ENCODE measurements around the gene FARP1.

FARP1 gene

DNA sequence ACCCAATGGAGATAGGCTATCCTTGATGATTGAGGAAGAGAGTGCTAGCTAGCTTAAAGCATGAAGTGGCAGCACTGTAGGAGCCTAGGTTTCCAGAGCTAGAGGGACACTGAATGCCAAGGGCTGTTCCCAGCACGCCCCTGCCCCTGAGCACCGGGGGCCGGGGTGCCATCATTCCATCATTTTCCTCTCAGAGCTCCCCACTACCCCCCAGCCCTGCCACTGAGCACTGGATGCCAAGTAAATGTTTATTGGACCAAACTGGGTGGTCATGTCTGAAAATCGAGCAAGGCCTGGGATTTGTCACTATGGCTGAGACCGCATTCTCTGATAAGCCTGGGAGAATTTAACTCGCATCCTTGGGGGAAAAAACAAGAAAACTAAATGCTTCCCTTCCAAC, 291.2 kb downstream of the FARP1 start:
- DNase-seq: no peak

DNA sequence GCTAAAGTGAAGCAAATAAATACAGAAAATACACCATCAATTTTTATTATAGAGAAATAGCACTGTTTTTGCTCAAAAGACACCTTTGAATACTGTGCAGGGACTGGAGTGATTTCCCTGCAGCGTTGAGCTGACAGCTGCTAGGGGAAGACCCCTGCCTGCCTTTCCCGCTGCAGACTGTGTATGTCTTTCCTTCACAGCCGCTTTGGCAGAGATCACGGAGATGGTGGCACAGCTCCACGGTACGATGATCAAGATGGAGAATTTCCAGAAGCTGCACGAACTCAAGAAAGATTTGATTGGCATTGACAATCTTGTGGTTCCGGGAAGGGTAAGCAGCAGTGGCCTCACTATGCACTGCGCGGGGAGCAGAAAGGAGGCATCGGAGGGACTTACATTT, 292.5 kb downstream of the FARP1 start:
- no peak for DNase-seq

DNA sequence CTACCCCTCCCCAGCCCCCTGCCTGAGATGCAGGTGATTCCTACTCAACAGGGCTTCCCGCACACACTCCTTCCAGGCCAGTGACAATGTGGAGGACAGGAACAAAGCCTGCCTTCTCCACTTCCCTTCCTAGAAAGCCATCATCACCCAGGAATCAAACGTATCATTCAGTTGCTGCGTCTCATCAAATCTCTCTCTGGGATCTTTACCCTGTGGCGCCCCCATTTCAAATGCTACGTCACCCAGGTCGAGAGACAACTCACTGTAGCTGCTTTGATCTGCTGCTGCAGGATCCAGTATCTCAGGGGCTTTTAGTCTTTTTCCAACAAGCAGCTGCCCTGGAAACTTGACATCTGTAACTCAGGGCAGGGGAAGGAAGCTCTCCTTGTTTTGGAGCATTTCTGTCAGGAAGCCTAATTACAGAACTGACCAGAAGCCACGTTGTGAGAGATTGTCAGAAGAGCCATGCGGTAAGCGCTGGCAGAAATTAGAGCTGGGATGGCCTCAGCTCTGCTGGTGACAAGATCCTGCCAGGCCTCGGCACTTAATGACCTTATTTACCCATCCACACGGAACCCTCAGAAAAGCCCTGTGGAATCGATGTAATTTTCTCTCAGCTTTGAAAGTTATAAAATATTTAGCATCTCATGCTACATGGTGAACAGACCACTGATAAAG, 293.5 kb downstream of the FARP1 start:
- DNase-seq: no peak

DNA sequence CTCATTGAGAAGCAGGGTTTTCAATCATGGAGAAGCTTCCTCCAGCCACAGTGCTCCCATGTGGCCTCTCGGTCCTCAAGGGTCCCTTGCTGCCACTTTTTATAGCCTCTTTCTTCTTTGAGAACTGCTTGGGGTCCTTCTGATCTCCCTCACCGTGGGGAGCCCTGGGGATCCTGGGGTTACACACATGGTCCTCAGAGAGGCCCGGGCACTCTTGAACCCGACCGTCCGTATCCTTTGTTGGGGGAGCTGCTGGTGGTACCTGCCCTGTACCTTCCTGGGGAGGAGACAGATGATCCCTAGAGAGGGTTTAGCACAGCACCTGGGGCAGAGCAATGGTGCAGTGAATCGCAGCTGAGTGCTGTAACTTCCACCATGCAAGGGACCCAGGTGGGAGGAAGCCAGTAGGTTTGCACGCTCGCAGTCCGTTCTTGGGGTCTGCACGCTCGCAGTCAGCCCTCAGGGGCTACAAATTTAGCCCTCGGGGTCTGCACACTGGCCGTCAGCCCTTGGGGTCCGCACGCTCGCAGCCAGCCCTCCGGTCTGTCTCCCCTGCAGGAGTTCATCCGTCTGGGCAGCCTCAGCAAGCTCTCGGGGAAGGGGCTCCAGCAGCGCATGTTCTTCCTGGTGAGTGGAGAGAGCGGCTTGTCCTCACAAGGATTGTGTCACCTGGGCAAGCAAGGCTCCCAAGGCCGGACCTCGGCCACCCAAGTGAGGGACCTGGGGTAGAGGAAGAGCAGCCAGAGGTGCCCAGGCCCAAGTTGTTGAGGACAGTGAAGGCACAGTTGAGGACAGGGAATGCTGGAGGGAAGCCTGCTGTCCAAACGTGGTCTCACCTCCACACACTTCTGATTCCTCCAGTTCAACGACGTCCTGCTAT, 295.6 kb downstream of the FARP1 start:
- no peak for DNase-seq

DNA sequence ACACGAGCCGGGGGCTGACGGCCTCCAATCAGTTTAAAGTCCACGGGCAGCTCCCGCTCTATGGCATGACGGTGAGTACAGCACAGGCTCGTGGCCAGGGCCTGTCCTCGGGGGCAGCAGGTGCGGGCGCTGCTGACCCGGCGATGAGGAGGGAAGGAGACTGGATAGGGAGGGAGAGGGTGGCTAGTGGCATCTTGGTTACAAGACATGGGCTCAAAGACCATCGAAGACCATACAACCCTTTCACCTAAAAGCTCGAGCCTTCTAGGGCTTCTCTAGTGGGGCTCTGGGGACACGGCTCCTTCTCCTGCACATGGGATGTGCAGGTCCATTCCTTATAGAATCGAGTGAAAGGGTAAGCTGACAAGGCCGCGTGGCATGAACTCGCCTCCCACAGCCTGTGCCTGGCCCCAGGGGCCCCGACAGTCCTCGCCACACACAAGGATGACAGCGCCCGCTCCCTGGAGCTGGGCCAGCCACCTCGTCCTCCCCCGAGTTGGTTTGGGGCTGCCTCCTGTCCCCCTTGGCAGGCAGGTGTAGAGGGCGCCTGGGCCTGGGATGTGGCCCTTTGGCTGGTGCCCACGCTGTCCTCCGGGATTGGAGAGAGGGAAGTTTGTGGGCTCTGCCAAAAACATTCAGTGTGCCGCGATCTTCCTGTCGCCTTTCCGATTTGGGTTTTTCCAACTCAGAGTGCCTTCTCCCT, 296.4 kb downstream of the FARP1 start:
- DNase-seq: no peak

DNA sequence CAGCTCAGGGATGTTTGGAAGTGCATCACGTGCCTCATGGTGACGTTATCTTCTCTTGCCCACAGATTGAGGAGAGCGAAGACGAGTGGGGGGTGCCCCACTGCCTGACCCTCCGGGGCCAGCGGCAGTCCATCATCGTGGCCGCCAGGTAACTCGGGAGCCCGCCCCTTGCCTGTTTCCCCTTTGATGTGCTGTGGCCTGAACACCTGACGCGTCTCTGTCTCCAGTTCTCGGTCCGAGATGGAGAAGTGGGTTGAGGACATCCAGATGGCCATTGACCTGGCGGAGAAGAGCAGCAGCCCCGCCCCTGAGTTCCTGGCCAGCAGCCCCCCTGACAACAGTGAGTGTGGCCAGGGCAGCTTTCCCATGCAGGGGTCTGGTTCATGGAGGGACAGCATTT, 297.0 kb downstream of the FARP1 start:
- no peak for DNase-seq

DNA sequence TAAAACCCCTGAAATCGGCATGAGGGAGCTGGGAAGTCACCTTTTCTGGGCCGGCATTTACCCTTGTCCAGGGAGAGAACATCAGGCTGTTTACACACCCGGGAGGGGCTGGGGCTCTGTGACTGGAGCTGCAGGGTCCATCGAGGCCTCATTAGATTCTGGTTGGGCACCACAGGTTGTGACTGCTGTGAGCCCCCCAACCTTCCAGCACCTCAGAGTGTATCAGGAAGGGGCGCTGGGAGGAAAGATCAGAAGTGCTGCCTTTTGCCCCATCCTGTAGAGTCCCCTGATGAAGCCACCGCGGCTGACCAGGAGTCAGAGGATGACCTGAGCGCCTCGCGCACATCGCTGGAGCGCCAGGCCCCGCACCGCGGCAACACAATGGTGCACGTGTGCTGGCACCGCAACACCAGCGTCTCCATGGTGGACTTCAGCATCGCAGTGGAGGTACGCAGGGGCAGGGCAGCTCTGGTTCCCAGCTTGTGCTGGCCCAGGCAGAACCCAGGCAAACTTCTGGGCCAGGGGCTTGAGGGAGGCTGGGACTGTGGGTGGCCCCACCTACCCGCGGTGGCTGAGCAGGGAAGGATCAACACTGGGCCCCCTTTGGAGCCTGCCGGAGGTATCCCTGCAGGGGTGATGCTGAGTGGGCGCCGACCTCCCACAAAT, 297.6 kb downstream of the FARP1 start:
- DNase-seq: no peak

DNA sequence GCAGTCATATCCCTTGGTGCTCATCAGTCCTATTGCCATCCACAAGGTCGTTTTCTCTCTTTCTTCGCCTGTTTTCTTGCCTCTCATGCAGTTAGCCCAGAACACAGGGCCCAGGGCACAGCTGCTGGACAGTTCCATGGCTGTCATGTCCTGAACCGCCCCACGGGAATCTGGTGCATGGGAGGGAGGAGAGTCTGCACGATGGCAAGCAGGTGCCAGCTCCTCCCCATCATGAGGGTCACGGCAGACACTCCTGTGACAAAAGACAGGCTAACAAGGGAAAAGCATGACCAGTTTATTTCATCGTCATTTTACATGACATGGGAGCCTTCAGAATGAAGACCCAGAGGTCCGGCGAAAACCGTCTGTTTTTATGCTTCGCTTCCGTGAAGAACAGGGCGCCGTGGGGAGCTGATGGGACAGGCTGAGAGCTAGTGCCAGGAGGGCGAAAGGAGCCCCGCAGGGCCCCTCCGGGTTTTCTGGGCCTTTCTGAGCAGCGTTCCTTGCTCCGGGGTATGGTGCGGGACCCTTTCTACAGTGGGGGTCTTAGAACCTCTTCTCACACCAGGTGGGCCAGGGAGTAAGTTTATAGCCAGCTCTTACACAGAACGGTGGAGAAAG, 298.3 kb downstream of the FARP1 start:
- no peak for DNase-seq

DNA sequence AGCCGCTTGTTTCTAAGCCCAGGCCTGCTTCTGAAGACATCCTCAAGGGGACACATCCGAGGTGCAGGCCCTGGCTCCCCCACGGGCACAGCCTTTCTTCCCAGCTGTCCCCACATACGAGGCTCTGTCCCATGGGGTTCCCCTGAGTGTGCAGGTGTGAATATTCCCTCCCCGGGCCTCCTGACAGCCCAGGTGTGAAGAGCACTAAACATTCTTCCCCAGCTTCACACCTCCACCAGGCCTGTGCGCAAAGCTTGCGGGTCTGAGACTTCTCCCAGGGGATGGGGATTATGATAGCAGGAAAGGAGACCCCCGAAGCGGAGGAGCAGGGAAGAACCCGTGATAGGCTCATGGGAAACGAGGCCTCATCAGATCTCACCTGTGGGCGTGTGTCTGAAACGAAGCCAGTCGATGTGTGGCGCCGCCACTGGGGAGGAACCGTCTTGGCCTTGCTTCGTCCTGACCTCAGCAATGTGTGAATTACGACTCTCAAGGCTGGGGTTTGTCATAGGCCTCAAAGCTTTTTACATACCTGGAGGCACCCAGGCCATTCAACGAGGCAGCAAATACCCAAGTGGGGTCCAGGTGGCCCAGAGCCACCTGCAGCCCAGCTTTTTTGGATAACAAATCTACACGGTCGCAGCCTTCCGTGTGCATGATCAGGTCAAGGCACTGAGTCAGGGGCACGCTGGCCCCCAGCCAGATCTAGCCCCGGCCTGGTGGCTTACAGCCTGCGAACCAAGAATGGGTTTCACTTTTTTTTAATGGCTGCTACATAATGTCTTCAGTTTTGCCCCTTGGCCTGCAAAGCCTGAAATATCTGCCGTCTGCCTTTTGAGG, 299.7 kb downstream of the FARP1 start:
- DNase-seq: no peak

DNA sequence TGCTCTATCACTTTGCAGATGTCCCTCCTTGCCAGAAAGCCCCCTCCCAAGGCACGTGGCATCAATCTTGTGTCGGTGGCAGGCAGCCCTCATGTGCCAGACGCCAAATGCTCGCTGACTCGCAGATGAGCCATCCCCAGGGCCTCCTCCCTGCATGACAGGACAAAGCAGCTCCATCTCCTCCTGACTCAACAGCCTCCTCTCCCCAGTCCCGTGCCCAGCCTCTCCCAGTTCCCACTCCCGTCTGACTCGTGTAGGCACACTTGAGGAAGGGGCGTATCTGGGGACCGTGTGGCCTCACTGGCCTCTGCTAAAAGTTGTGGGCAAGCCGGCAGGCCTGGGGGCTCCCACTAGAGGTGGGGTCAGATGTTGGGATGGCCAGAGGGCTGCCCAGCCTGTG, 300.4 kb downstream of the FARP1 start:
- DNase-seq: no peak

DNA sequence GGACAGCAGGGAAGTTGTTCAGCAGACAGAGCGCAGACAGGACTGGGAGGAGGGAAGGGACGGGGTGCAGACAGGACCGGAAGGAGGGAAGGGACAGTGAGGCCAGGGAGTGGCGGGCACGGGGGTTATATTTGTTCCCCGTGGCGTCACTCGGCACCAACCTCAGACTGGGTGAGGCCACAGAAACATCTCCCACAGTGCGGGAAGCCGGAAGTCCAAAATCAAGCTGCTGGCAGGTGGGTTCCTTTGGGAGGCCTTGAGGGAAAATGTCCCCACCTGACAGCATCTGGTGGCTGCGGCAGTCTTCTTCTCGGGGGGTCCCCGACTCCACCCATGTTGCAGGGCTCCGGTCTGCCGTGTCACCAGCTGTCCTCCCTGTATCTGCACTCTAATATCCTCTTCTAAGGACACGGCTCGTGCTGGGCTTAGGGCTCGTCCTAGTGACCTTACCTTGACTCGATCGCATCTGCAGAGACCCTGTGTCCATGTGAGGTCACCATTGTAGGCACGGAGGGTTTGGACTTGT, 301.0 kb downstream of the FARP1 start:
- DNase-seq: no peak

DNA sequence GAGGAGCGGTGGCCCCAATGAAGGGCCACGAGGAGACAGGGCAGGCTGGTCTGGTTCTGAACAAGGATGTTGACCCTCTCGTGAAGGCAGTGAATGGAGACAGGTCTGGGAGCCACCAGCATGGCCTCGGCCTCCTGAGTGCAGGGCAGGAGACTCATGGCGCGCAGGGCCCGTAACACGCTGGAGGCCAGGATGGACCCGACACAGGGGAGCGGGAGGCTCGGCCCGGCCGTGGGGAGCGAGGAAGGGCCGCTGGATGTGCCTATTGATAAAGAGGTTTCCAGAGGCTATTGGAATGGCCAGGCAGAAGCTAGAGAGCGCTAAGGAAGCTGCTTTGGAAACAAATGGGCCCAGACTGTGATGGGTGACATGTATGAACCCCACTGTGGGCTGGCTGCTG, 301.5 kb downstream of the FARP1 start:
- no peak for DNase-seq

DNA sequence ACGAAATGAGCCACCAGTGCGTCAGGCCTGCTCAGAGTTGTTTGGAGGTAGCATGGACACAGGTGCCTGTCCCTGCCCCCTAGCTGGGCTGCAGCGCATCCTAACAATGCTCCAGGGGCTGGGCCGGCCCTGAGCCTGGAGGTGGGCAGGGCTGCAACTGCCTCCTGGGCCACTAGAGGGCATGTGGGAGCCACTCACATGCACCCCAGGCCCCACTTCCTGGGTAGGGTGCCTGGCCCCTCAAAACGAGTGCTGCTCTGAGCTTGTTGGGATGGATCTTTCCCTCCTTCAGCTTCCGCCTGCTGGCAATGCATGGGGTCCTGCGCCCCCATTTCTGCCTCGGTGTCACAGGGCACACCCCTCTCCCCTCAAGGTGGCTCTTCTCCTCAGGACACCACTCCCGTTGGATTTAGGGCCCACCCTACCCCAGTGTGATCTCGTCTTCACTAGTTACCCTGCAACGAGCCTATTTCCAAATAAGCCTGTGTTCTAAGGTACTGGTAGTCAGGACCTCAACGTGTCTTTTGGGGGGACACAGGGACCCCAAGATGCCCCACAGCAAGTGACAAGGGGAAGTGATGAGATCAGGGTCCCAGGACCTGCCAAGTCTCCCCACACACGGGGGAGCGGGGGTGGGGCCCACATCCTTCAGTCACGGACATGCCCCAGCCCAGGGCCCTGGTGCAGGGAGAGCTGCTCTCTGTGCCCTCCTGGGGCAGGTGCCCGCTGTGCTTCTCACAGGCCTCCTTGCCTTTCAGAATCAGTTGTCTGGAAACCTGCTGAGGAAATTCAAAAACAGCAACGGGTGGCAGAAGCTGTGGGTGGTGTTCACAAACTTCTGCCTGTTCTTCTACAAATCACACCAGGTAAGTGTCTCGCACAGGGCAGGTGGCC, 302.7 kb downstream of the FARP1 start:
- no peak for DNase-seq

DNA sequence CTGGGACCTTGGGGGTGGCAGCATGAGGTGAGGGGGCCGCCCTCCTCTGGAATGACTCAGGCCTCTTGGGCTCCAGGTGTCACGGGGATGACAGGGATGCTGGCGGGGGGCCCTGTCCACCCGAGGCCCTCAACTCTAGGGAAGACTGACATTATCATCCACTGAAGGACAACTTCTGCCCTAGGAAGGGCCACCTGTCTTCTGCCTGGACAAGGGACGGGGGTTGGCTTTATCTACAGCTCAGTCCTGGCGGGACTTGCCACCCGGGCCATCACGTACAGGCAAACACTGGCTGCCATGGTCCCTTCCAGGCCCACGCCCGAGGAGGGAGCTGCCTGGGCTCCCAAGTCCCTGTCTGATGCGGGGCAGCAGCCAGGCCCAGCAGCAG, 303.3 kb downstream of the FARP1 start:
- no peak for DNase-seq

DNA sequence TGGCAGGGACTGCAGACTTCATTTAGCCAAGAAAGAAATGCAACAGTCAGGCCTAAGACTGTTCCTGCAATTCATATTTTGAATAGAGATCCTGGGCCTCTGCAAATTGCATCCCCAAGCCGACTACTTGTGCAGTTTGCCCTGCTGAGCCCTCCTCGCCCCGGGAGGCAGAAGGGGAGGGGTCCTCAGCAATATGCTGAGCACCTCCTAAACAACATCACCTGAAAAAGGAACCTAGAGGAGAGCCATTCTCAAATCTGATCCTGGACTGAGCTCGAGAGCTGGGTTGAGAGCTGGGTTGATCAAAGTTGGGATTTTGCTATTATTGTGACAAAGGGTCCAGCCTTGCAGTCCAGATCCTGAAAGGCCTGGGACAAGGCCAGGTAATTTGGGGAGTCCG, 304.2 kb downstream of the FARP1 start:
- DNase-seq: no peak

DNA sequence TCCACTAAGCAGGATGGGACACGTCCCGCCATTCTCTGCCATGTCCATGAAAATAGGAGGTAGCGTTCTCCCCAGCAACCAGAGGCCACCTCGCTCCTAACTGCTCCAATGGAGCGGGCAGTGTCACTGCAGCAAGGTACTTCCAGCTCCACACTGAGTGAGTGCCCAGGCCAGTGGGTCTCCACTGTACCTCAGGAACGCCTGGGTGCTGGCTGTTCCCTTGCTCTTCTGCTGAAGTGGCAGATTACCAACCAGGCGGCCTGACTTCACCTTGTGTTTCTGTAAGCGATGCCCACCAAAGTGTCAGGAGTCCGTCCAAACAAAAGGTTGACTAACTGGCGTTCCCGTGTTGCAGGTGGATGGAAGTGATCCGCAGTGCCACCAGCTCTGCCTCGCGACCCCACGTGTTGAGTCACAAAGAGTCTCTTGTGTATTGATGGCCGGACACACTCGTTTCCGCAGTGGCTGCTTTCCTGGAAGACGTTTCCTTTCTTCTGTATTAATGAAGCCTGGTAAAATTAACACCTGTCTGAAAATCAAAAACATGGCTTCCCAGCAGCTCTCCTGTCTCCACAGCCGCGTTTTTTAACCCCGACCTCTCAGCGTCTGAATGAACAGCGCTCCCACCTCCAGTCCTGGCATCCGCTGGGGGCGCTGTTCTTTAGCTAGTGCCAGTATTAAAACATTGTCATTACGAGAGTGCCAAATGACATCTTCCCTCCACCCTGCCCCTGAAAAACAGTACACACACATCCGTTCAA, 305.2 kb downstream of the FARP1 start:
- no peak for DNase-seq

DNA sequence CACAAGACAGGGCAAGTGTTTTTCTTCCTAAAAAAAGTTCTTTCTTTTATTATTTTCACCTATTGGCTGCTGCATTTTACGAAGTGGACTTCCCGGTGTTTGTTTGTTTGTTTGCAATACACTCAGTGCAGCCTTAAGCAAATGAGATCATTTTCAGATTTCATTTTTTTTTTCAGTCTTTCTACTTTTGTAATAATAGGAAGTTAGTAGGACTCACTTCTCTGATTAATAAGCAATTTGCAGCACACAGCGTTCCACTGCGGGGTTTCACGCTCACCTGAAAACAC, 305.7 kb downstream of the FARP1 start:
- no peak for DNase-seq

DNA sequence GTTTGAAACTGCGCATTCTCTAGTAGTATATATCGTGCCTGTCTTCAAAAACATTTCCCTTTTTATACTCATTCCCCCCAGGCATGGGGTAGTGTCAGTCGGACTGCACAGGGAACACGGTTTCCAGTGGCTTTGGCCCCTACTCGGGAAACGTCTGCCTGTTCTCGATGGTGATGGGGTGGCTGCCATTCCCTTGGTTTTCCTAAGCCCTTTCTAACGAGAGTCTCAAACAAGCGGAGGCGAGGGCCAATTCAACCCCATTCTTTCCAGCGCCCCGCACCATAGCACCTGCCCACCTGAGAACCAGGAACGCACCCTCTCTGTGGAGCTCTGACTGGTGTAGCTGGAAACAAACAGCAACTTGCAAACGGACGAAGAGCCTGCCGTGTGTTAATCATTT, 306.4 kb downstream of the FARP1 start:
- no peak for DNase-seq

DNA sequence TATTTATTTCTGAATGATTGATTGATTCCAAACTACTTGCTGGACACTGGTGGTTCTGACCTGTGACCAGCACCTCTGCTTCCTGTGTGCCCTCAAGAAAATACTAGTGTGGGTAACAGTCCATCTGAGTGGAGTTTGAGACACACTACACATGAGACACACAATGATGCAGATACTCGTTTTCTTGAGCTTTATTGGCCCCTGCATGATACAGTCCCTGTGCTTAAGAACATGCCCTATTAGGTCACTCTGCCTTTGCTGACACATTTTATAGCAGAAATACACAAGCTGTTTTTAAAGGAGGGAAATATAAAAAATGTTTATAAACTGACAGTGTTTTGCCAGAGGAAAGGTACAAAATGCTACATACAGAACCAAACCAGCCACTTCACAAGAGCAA, 307.1 kb downstream of the FARP1 start:
- no peak for DNase-seq

DNA sequence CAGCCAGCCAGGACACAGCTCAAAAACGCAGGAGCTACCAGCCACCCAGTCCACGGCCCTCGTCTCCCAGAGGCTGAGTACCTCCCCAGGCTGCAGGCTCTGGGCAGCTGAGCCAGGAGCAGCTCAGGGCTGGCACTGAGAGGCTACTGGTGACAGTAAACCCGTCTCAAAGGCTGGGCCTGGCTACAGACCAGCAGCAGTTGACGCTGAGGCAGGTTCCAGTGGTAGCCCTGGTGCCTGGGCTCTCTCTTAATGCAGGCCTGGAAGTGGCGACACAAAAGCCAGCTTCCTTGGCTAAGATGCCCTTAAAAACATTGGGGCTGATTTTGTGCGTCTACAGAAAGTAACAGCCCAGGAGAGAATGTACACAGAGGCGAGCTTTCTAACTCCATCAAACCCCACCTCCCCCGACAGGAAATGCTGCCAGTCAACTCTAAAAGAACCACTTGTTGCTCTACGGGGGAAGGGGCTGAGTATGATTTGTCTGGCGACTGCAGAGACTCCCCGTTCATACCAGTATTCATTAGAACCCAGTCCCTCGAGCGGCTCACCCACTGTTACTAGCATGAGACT, 307.7 kb downstream of the FARP1 start:
- DNase-seq: no peak

All from GOT3 (cell line).